ENCODE data around the gene CHST6.

DNA sequence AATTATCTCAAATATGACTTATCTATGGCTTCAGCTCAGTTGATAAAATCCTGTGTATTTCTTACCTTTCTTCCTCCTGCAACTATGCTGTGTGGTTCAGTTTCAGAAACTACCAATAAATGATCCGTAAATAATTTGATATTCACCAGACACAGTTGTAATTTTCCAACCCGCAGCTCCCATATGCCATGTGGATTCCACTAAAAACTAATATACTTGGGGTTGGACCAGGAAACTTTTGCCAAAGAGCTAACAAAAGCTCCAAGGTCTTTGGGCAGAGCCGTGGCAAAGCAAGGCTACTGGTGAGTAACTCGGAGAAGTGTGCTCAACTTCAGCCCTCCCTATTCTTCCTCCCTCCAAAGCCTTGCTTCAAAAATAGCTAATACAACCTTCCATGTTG lies 2.3 kb upstream of the CHST6 start:
- no peak for TF ChIP-seq EZH2 (IDR thresholded peaks at IDR 0.05; ENCODE audit: borderline replicate concordance, low read length)
- TF ChIP-seq, protein P1, sequence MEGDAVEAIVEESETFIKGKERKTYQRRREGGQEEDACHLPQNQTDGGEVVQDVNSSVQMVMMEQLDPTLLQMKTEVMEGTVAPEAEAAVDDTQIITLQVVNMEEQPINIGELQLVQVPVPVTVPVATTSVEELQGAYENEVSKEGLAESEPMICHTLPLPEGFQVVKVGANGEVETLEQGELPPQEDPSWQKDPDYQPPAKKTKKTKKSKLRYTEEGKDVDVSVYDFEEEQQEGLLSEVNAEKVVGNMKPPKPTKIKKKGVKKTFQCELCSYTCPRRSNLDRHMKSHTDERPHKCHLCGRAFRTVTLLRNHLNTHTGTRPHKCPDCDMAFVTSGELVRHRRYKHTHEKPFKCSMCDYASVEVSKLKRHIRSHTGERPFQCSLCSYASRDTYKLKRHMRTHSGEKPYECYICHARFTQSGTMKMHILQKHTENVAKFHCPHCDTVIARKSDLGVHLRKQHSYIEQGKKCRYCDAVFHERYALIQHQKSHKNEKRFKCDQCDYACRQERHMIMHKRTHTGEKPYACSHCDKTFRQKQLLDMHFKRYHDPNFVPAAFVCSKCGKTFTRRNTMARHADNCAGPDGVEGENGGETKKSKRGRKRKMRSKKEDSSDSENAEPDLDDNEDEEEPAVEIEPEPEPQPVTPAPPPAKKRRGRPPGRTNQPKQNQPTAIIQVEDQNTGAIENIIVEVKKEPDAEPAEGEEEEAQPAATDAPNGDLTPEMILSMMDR (conservative IDR thresholded peaks at IDR 0.05 in 1 of 2, IDR thresholded peaks at IDR 0.05 in 1 of 2; ENCODE audit: extremely low read depth in 1 of 2, insufficient read depth in 1 of 2, low read depth in 1 of 2, low read length in 2 of 2): no peak
